Neural cell (in vitro differentiated cells): ENCODE data around the gene LPP.

Experiments used
- EP300 ChIP-seq: fragments of 450-650 bp; conservative IDR thresholded peaks from 2 replicates; pipeline ENCODE4 v1.6.1; 2014; ENCODE audit warnings: antibody characterized with exemption, mild to moderate bottlenecking, moderate library complexity; ENCODE audit not compliant: poor library complexity, severe bottlenecking
- EZH2 ChIP-seq: fragments of 200-600, 300-800 bp; shearing (Covaris generic), sonication (generic); IDR thresholded peaks from 2 replicates; pipeline ENCODE4 v1.6.1; 2014; ENCODE audit warnings: antibody characterized with exemption, low read length, borderline replicate concordance, mild to moderate bottlenecking; ENCODE audit not compliant: insufficient read depth, poor library complexity, severe bottlenecking
- POLR2AphosphoS5 ChIP-seq: IDR thresholded peaks from 2 replicates; pipeline ENCODE4 v1.6.1; 2012
- SMC3 ChIP-seq: fragments of 450-650 bp; conservative IDR thresholded peaks from 2 replicates; pipeline ENCODE4 v1.6.1; 2014; ENCODE audit warnings: antibody characterized with exemption, mild to moderate bottlenecking, moderate library complexity; ENCODE audit not compliant: poor library complexity
- TF ChIP-seq, protein P1 (sequence below): fragments of 450-650 bp; IDR thresholded peaks from 2 replicates; pipeline ENCODE4 v1.5.1; 2014; ENCODE audit warnings: antibody characterized with exemption, mild to moderate bottlenecking, moderate library complexity; ENCODE audit not compliant: poor library complexity, severe bottlenecking
- TF ChIP-seq, protein P2 (sequence below): IDR thresholded peaks from 2 replicates; pipeline ENCODE4 v1.6.1; 2012; ENCODE audit warnings: borderline replicate concordance

DNA sequence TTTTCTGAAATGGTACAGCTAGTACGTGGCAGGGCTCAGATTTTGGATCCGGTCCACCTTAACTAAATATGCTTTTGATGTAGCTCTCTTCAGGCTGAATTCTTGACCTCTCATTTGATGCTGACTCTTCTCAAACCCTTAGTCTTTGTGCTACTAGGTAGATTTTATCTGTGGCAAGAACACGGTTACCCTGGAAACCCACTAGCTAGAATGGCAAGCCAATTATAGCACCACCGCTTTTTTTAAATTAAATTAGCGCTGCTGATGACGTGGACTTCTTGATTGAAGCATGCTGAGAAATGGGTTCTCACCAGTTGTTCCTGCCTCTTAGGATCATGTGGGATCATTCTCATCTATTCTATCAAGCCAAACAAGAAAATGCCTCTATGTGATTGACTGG lies 421.5 kb downstream of the LPP start:
- TF ChIP-seq, protein P1, sequence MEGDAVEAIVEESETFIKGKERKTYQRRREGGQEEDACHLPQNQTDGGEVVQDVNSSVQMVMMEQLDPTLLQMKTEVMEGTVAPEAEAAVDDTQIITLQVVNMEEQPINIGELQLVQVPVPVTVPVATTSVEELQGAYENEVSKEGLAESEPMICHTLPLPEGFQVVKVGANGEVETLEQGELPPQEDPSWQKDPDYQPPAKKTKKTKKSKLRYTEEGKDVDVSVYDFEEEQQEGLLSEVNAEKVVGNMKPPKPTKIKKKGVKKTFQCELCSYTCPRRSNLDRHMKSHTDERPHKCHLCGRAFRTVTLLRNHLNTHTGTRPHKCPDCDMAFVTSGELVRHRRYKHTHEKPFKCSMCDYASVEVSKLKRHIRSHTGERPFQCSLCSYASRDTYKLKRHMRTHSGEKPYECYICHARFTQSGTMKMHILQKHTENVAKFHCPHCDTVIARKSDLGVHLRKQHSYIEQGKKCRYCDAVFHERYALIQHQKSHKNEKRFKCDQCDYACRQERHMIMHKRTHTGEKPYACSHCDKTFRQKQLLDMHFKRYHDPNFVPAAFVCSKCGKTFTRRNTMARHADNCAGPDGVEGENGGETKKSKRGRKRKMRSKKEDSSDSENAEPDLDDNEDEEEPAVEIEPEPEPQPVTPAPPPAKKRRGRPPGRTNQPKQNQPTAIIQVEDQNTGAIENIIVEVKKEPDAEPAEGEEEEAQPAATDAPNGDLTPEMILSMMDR = no peak
- TF ChIP-seq, protein P2, sequence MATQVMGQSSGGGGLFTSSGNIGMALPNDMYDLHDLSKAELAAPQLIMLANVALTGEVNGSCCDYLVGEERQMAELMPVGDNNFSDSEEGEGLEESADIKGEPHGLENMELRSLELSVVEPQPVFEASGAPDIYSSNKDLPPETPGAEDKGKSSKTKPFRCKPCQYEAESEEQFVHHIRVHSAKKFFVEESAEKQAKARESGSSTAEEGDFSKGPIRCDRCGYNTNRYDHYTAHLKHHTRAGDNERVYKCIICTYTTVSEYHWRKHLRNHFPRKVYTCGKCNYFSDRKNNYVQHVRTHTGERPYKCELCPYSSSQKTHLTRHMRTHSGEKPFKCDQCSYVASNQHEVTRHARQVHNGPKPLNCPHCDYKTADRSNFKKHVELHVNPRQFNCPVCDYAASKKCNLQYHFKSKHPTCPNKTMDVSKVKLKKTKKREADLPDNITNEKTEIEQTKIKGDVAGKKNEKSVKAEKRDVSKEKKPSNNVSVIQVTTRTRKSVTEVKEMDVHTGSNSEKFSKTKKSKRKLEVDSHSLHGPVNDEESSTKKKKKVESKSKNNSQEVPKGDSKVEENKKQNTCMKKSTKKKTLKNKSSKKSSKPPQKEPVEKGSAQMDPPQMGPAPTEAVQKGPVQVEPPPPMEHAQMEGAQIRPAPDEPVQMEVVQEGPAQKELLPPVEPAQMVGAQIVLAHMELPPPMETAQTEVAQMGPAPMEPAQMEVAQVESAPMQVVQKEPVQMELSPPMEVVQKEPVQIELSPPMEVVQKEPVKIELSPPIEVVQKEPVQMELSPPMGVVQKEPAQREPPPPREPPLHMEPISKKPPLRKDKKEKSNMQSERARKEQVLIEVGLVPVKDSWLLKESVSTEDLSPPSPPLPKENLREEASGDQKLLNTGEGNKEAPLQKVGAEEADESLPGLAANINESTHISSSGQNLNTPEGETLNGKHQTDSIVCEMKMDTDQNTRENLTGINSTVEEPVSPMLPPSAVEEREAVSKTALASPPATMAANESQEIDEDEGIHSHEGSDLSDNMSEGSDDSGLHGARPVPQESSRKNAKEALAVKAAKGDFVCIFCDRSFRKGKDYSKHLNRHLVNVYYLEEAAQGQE = no peak
- no peak for TF ChIP-seq EP300
- TF ChIP-seq POLR2AphosphoS5 = no peak
- no peak for TF ChIP-seq SMC3
- TF ChIP-seq EZH2 = no peak
